GM12891 (cell line): ENCODE data around the gene WNT9A.

Experiments used
- POLR2A ChIP-seq: IDR thresholded peaks from 2 replicates; pipeline ENCODE4 v1.6.1; 2011; ENCODE audit warnings: low read depth, low read length, control low read depth
- POU2F2 ChIP-seq: IDR thresholded peaks from 2 replicates; pipeline ENCODE4 v1.6.1; 2011; ENCODE audit warnings: low read depth, mild to moderate bottlenecking, control low read depth, low read length, moderate library complexity
- TAF1 ChIP-seq: IDR thresholded peaks from 2 replicates; pipeline ENCODE4 v1.6.1; 2011; ENCODE audit warnings: low read depth, low read length, control low read depth

DNA sequence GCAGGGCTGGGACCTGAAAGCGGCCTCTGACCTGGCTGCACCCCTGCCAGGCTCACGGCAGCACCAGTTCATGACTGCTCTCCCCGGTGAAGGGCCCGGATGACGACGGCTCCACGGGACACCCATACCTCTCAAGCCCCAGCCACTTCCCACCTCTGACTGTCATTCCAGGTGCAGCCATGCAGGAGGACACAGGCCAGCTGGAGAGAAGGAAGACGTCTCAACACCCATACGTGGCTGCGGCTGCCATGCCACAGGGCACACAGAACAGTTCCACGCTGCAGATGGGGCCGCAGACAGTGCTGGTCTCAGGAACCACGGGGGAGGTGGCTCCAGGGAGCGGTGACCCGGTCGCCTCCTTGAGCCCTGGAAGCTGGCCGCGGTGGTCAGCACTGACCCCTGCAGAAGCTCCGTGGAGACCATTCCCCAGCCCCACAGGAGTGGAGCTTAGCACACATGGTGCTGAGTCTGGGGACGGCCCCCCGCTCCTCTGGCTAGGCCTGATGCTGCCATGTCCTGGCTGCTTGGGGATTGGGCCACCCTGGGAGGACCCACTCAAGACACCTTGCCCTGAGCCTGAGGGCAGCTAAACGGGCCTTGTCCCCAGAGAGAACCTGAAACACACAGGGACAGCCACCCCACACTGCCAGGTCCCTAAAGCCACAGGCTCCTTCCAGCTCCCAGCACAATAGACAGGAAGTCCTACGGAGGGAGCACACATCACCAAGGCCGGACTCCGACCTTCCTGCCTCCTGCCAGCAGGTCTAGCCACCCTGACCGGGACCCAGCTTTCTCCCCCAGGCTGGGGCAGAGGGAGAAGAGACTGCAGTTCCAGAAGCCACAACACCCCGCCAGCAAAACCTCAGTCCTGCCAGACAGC, 8.6 kb downstream of the WNT9A start:
- TF ChIP-seq POLR2A (no peak), POU2F2 (no peak), TAF1 (no peak)
